ENCODE data around the gene DSG2. TPM values are rescaled to one million over a fixed set of nuclear protein-coding genes. Genes with fewer than 3 reads are reported as not detected.

Gene DSG2
- total RNA-seq, 1 experiment from 2014 or later, result 123 TPM

- no peak overlapping the region for H2AFZ ChIP-seq (ENCODE audit: low read depth, low read length, poor library complexity, severe bottlenecking)
- intact Hi-C loops (cut with micrococcal nuclease), result no loop called here
- H3K9me2 ChIP-seq (ENCODE audit: insufficient read depth), result no peaks in the 10 kb centered on the region
- ChIA-PET RAD21 (ENCODE audit: low non-redundant PET in 1 of 2, low total read pairs in 2 of 2, uncharacterized antibody in 2 of 2, unreplicated experiment in 2 of 2) (no interaction called here), CTCF (interaction anchor here (1.4 kb wide), 1 partner anchor 13 kb away, joined by 4 read pairs; no protein-coding TSS in a partner anchor), POLR2A (no interaction called here)
- H3K4me1 ChIP-seq (ENCODE audit: control insufficient read depth in 1 of 2, insufficient read depth in 2 of 2, low read length in 2 of 2), result no peaks in the 10 kb centered on the region
- no peak overlapping the region for H3K4me3 ChIP-seq (replicated peaks in 1 of 2; ENCODE audit: low read depth in 1 of 2, low read length in 2 of 2)
- no peaks in the 10 kb centered on the region for H3K79me2 ChIP-seq (ENCODE audit: insufficient read depth, low read length)
- no TSS peak for BruUV-seq (replicated peaks)
- no peaks in the 10 kb centered on the region for H4K20me1 ChIP-seq (ENCODE audit: insufficient read depth)
- H3K36me3 ChIP-seq (ENCODE audit: control insufficient read depth in 1 of 2, insufficient read depth in 2 of 2, low read length in 2 of 2), result no peaks in the 10 kb centered on the region
- no peak overlapping the region for H3K9ac ChIP-seq (ENCODE audit: low read length)
- H3K27ac ChIP-seq (ENCODE audit: low read depth, low read length), result no peak overlapping the region
- H3K4me2 ChIP-seq (ENCODE audit: low read length), result no peak overlapping the region
- H3K27me3 ChIP-seq (ENCODE audit: insufficient read depth, low read length), result no peaks in the 10 kb centered on the region
- H3K9me3 ChIP-seq (ENCODE audit: control insufficient read depth in 1 of 2, insufficient read depth in 1 of 2, low read depth in 1 of 2, low read length in 2 of 2), result no peaks in the 10 kb centered on the region
- ATAC-seq, result no peak
- no peak for TF ChIP-seq SP1 (IDR thresholded peaks at IDR 0.05; ENCODE audit: low read depth)
- no peak for TF ChIP-seq ZNF274 (IDR thresholded peaks at IDR 0.05; ENCODE audit: low read depth, low read length)
- no peak for TF ChIP-seq MAX (IDR thresholded peaks at IDR 0.05)
- TF ChIP-seq JUND (IDR thresholded peaks at IDR 0.05), result no peak
- no peak for DNase-seq (ENCODE audit: low read depth, low spot score)
Observed at GRCh38 chr18:31576670-31577069, 78.7 kb downstream of the DSG2 start.

- H3K36me3 ChIP-seq (ENCODE audit: control insufficient read depth in 1 of 2, insufficient read depth in 2 of 2, low read length in 2 of 2), result no peaks in the 10 kb centered on the region
- no peaks in the 10 kb centered on the region for H3K9me3 ChIP-seq (ENCODE audit: control insufficient read depth in 1 of 2, insufficient read depth in 1 of 2, low read depth in 1 of 2, low read length in 2 of 2)
- no peak overlapping the region for H3K4me3 ChIP-seq (replicated peaks in 1 of 2; ENCODE audit: low read depth in 1 of 2, low read length in 2 of 2)
- no peak overlapping the region for H3K27ac ChIP-seq (ENCODE audit: low read depth, low read length)
- H3K79me2 ChIP-seq (ENCODE audit: insufficient read depth, low read length), result no peaks in the 10 kb centered on the region
- no peak overlapping the region for H2AFZ ChIP-seq (ENCODE audit: low read depth, low read length, poor library complexity, severe bottlenecking)
- CTCF ChIA-PET, result no interaction called here
- H3K9ac ChIP-seq (ENCODE audit: low read length), result no peak overlapping the region
- RAD21 ChIA-PET (ENCODE audit: low non-redundant PET in 1 of 2, low total read pairs in 2 of 2, uncharacterized antibody in 2 of 2, unreplicated experiment in 2 of 2), result no interaction called here
- BruUV-seq (replicated peaks), result no TSS peak
- intact Hi-C loops (cut with micrococcal nuclease), result no loop called here
- POLR2A ChIA-PET, result no interaction called here
- no peaks in the 10 kb centered on the region for H3K9me2 ChIP-seq (ENCODE audit: insufficient read depth)
- H3K4me1 ChIP-seq (ENCODE audit: control insufficient read depth in 1 of 2, insufficient read depth in 2 of 2, low read length in 2 of 2), result no peaks in the 10 kb centered on the region
- H3K4me2 ChIP-seq (ENCODE audit: low read length), result no peak overlapping the region
- TF ChIP-seq CTCF (IDR thresholded peaks at IDR 0.05 in 2 of 3, conservative IDR thresholded peaks at IDR 0.05 in 1 of 3; ENCODE audit: borderline replicate concordance in 1 of 3, insufficient read depth in 1 of 3, low read depth in 2 of 3, low read length in 2 of 3) (no peak), SP1 (IDR thresholded peaks at IDR 0.05; ENCODE audit: low read depth) (no peak), FOSL1 (IDR thresholded peaks at IDR 0.05; ENCODE audit: low read depth) (no peak), POLR2A (IDR thresholded peaks at IDR 0.05; ENCODE audit: borderline replicate concordance, extremely low read depth, insufficient read depth, insufficient read length) (no peak), ELF1 (IDR thresholded peaks at IDR 0.05; ENCODE audit: borderline replicate concordance, low read depth) (no peak), JUND (IDR thresholded peaks at IDR 0.05) (no peak), YY1 (IDR thresholded peaks at IDR 0.05; ENCODE audit: extremely low read depth, insufficient replicate concordance, low read depth, low read length) (no peak), ZNF274 (IDR thresholded peaks at IDR 0.05; ENCODE audit: low read depth, low read length) (no peak)
- H4K20me1 ChIP-seq (ENCODE audit: insufficient read depth), result no peaks in the 10 kb centered on the region
- DNase-seq (ENCODE audit: low read depth, low spot score), result no peak
- ATAC-seq, result no peak
- no peaks in the 10 kb centered on the region for H3K27me3 ChIP-seq (ENCODE audit: insufficient read depth, low read length)
Observed at GRCh38 chr18:31577195-31577594, 79.2 kb downstream of the DSG2 start.

All from HCT116 (cell line).